Loucy (cell line): ENCODE results near the gene NBEA.

Source experiments
- H2AFZ ChIP-seq: fragments of 200-600 bp; sonication (generic); 2 replicates; pipeline ENCODE4 v1.6.0; 2016; ENCODE audit warnings: antibody characterized with exemption, mild to moderate bottlenecking, low read length, moderate library complexity
- H3F3A ChIP-seq: fragments of 200-600 bp; 2 replicates; pipeline ENCODE4 v1.6.0; 2016; ENCODE audit warnings: antibody characterized with exemption, low read depth, mild to moderate bottlenecking
- H3K27me3 ChIP-seq: fragments of 200-600 bp; sonication (generic); 2 replicates; pipeline ENCODE4 v1.6.1; 2014; ENCODE audit warnings: low read length, mild to moderate bottlenecking; ENCODE audit not compliant: insufficient read depth, poor library complexity, severe bottlenecking
- H3K36me3 ChIP-seq: fragments of 200-600 bp; sonication (generic); 2 replicates; pipeline ENCODE4 v1.6.1; 2016; ENCODE audit warnings: low read length; ENCODE audit not compliant: insufficient read depth
- H3K4me1 ChIP-seq: fragments of 200-600 bp; sonication (generic); 2 replicates; pipeline ENCODE4 v1.5.1; 2014; ENCODE audit warnings: low read length, mild to moderate bottlenecking; ENCODE audit not compliant: insufficient read depth, poor library complexity, severe bottlenecking
- H3K4me2 ChIP-seq: fragments of 200-600 bp; sonication (generic); 2 replicates; pipeline ENCODE4 v1.6.0; 2014; ENCODE audit warnings: antibody characterized with exemption, low read length, low read depth, mild to moderate bottlenecking; ENCODE audit not compliant: poor library complexity, severe bottlenecking
- H3K4me3 ChIP-seq: fragments of 200-600 bp; sonication (generic); 2 replicates; pipeline ENCODE4 v1.5.1; 2014; ENCODE audit warnings: low read length, mild to moderate bottlenecking, mixed read lengths; ENCODE audit not compliant: poor library complexity, severe bottlenecking
- H3K79me2 ChIP-seq: fragments of 200-600 bp; sonication (generic); 2 replicates; pipeline ENCODE4 v1.6.1; 2014; ENCODE audit warnings: low read length; ENCODE audit not compliant: insufficient read depth
- H3K9ac ChIP-seq: fragments of 200-600 bp; sonication (generic); 2 replicates; pipeline ENCODE4 v1.6.0; 2014; ENCODE audit warnings: mild to moderate bottlenecking, low read depth, low read length, moderate library complexity; ENCODE audit not compliant: poor library complexity, severe bottlenecking
- H3K9me2 ChIP-seq: fragments of 200-600 bp; sonication (generic); replicated peaks from 2 replicates; pipeline ENCODE4 v1.6.1; 2016; ENCODE audit warnings: low read depth, low read length, mixed read lengths
- H3K9me3 ChIP-seq: fragments of 200-600 bp; sonication (generic); 2 replicates; pipeline ENCODE4 v1.6.1; 2014; ENCODE audit warnings: mild to moderate bottlenecking, antibody characterized with exemption, low read length, low read depth; ENCODE audit not compliant: insufficient read depth
- H4K20me1 ChIP-seq: fragments of 200-600 bp; sonication (generic); 2 replicates; pipeline ENCODE4 v1.6.0; 2014; ENCODE audit warnings: antibody characterized with exemption, low read length, mild to moderate bottlenecking; ENCODE audit not compliant: insufficient read depth, poor library complexity, severe bottlenecking
- CTCF ChIP-seq: fragments of 200-600 bp; sonication (generic); conservative IDR thresholded peaks from 2 replicates; pipeline ENCODE4 v1.5.1; 2014; ENCODE audit warnings: mild to moderate bottlenecking, antibody characterized with exemption, low read length
- EZH2phosphoT487 ChIP-seq: fragments of 200-600 bp; IDR thresholded peaks from 2 replicates; pipeline ENCODE4 v1.6.1; 2018; ENCODE audit warnings: antibody characterized with exemption, mild to moderate bottlenecking, moderate library complexity, borderline replicate concordance

Gene NBEA

GRCh38 chr13:35700671-35701070 is 758.6 kb downstream of the NBEA start:
- no peaks in the 10 kb centered on the region for H4K20me1 ChIP-seq
- TF ChIP-seq CTCF (no peak), EZH2phosphoT487 (no peak)

GRCh38 chr13:35702316-35702715 is 760.2 kb downstream of the NBEA start:
- Histone ChIP-seq H3K9me3 (no peaks in the 10 kb centered on the region), H4K20me1 (no peaks in the 10 kb centered on the region), H3K9me2 (no peaks in the 10 kb centered on the region), H3K4me2 (no peak overlapping the region), H3K4me3 (no peak overlapping the region), H3K9ac (no peak overlapping the region), H3K79me2 (no peaks in the 10 kb centered on the region), H3F3A (no peaks in the 10 kb centered on the region), H2AFZ (no peak overlapping the region), H3K36me3 (no peaks in the 10 kb centered on the region), H3K27me3 (no peaks in the 10 kb centered on the region), H3K4me1 (no peaks in the 10 kb centered on the region)
- no peak for TF ChIP-seq EZH2phosphoT487
- TF ChIP-seq CTCF = no peak

More at GRCh38 chr13:35700671-35701070, 758.6 kb downstream of the NBEA start:
- no peak overlapping the region for H3K4me2 ChIP-seq
- no peak overlapping the region for H3K4me3 ChIP-seq
- H3K27me3 ChIP-seq = no peaks in the 10 kb centered on the region
- no peaks in the 10 kb centered on the region for H3K4me1 ChIP-seq
- no peaks in the 10 kb centered on the region for H3K9me3 ChIP-seq
- no peaks in the 10 kb centered on the region for H3K36me3 ChIP-seq
- no peaks in the 10 kb centered on the region for H3K79me2 ChIP-seq
- no peaks in the 10 kb centered on the region for H3K9me2 ChIP-seq
- no peak overlapping the region for H2AFZ ChIP-seq
- H3K9ac ChIP-seq = no peak overlapping the region
- H3F3A ChIP-seq = no peaks in the 10 kb centered on the region

- Histone ChIP-seq H4K20me1 (no peaks in the 10 kb centered on the region), H3K9ac (no peak overlapping the region), H3F3A (no peaks in the 10 kb centered on the region), H3K9me3 (no peaks in the 10 kb centered on the region), H3K36me3 (no peaks in the 10 kb centered on the region), H3K9me2 (no peaks in the 10 kb centered on the region), H3K4me1 (no peaks in the 10 kb centered on the region), H3K4me2 (no peak overlapping the region), H2AFZ (no peak overlapping the region), H3K4me3 (no peak overlapping the region), H3K79me2 (no peaks in the 10 kb centered on the region), H3K27me3 (no peaks in the 10 kb centered on the region)
- TF ChIP-seq EZH2phosphoT487 = no peak
These were observed 761.0 kb downstream of the NBEA start for GRCh38 chr13:35703061-35703460.

GRCh38 chr13:35704331-35704730 is 762.3 kb downstream of the NBEA start:
- Histone ChIP-seq H3K27me3 (no peaks in the 10 kb centered on the region), H3K9ac (no peak overlapping the region), H4K20me1 (no peaks in the 10 kb centered on the region), H3K4me1 (no peaks in the 10 kb centered on the region), H3K9me2 (no peaks in the 10 kb centered on the region), H3K4me3 (no peak overlapping the region), H2AFZ (no peak overlapping the region), H3K79me2 (no peaks in the 10 kb centered on the region), H3K4me2 (no peak overlapping the region), H3K9me3 (no peaks in the 10 kb centered on the region), H3K36me3 (no peaks in the 10 kb centered on the region), H3F3A (no peaks in the 10 kb centered on the region)
- TF ChIP-seq EZH2phosphoT487 = no peak
- no peak for TF ChIP-seq CTCF
